Hepatocyte (in vitro differentiated cells): Measurements from ENCODE around the gene PIGR. TPM values are rescaled to one million over a fixed set of nuclear protein-coding genes. Genes with fewer than 3 reads are reported as not detected.

Source experiments
- DNase-seq: peaks from one replicate; pipeline ENCODE4 v3.0.0-alpha.2; 2016; ENCODE audit warnings: low spot score
- H2AFZ ChIP-seq: fragments of 200-600 bp; sonication (generic); 2 replicates; pipeline ENCODE4 v1.6.0; 2016; ENCODE audit warnings: antibody characterized with exemption, mild to moderate bottlenecking
- H3K27ac ChIP-seq: fragments of 200-600 bp; sonication (generic); 2 replicates; pipeline ENCODE4 v1.5.1; 2016; ENCODE audit warnings: mild to moderate bottlenecking
- H3K27me3 ChIP-seq: fragments of 200-600 bp; sonication (generic); 2 replicates; pipeline ENCODE4 v1.6.1; 2016
- H3K36me3 ChIP-seq: fragments of 200-600 bp; sonication (generic); replicated peaks from 2 replicates; pipeline ENCODE4 v1.5.1; 2016; ENCODE audit warnings: low read depth; ENCODE audit not compliant: insufficient read depth
- H3K4me1 ChIP-seq: fragments of 200-600 bp; sonication (generic); 2 replicates; pipeline ENCODE4 v1.5.1; 2016; ENCODE audit warnings: mild to moderate bottlenecking, moderate library complexity; ENCODE audit not compliant: insufficient read depth
- H3K4me2 ChIP-seq: fragments of 200-600 bp; sonication (generic); 2 replicates; pipeline ENCODE4 v1.6.0; 2016
- H3K4me3 ChIP-seq: fragments of 200-600 bp; sonication (generic); 2 replicates; pipeline ENCODE4 v1.5.1; 2016; ENCODE audit warnings: mild to moderate bottlenecking
- H3K79me2 ChIP-seq: fragments of 200-600 bp; sonication (generic); 2 replicates; pipeline ENCODE4 v1.6.0; 2017; ENCODE audit warnings: mild to moderate bottlenecking
- H3K9me2 ChIP-seq: fragments of 200-600 bp; sonication (generic); replicated peaks from 2 replicates; pipeline ENCODE4 v1.6.0; 2017; ENCODE audit warnings: mild to moderate bottlenecking; ENCODE audit not compliant: insufficient read depth
- H3K9me3 ChIP-seq: fragments of 200-600 bp; sonication (generic); 2 replicates; pipeline ENCODE4 v1.5.1; 2016; ENCODE audit warnings: low read depth, mild to moderate bottlenecking
- H4K20me1 ChIP-seq: fragments of 200-600 bp; sonication (generic); 2 replicates; pipeline ENCODE4 v1.6.0; 2016; ENCODE audit warnings: mild to moderate bottlenecking; ENCODE audit not compliant: insufficient read depth, poor library complexity, severe bottlenecking
- CTCF ChIP-seq: fragments of 200-600 bp; sonication (generic); IDR thresholded peaks from 2 replicates; pipeline ENCODE4 v1.5.1; 2016; ENCODE audit warnings: antibody characterized with exemption, mild to moderate bottlenecking; ENCODE audit not compliant: poor library complexity
- EZH2 ChIP-seq: fragments of 200-600 bp; sonication (generic); IDR thresholded peaks from 2 replicates; pipeline ENCODE4 v1.6.1; 2016; ENCODE audit warnings: antibody characterized with exemption, mild to moderate bottlenecking, borderline replicate concordance
- EZH2phosphoT487 ChIP-seq: fragments of 200-600 bp; sonication (generic); IDR thresholded peaks from one replicate; pipeline ENCODE4 v1.6.1; 2018; ENCODE audit warnings: antibody characterized with exemption, mild to moderate bottlenecking, low read depth, moderate library complexity; ENCODE audit not compliant: unreplicated experiment, severe bottlenecking
- WGBS: methylation state at CpG from one replicate; pipeline ENCODE4 v1.1.6; 2016; ENCODE audit warnings: low lambda C conversion rate; ENCODE audit errors: missing lambda C conversion rate; 5-methylcytosine and 5-hydroxymethylcytosine counted together
- polyA plus RNA-seq: library from polyadenylated mRNA; unstranded; fragments of >200 nt; fragmentation: Nextera tagmentation; extraction: Ambion mirVana; gene quantifications from 2 replicates; pipeline ENCODE4 v1.2.1, GENCODE V29; 2016
- total RNA-seq: library from RNA; depleted of rRNA; stranded (reverse); fragments of >200 nt; gene quantifications from 2 replicates; pipeline ENCODE4 v1.2.3, GENCODE V29; 2014

The PIGR gene
- total and polyA plus RNA-seq, 2 experiments from 2014 or later, result 8.1 to 22.9 TPM

GRCh38 chr1:206902702-206903101 is 43.6 kb downstream of the PIGR start:
- WGBS, result 83% methylated on average over 1 of the region's 1 CpG

GRCh38 chr1:206901944-206902343 is 44.3 kb downstream of the PIGR start:
- no peaks in the 10 kb centered on the region for H3K9me2 ChIP-seq
- H4K20me1 ChIP-seq, result no peaks in the 10 kb centered on the region
- H3K4me2 ChIP-seq, result no peak overlapping the region
- no peak for DNase-seq
- peaks cover 14% of the 10 kb centered on the region for H3K27me3 ChIP-seq
- no peak overlapping the region for H3K27ac ChIP-seq
- 83% methylated on average over 6 of the region's 6 CpGs for WGBS
- no peaks in the 10 kb centered on the region for H3K79me2 ChIP-seq
- no peaks in the 10 kb centered on the region for H3K36me3 ChIP-seq
- TF ChIP-seq EZH2 (no peak), CTCF (no peak), EZH2phosphoT487 (no peak)
- no peaks in the 10 kb centered on the region for H3K9me3 ChIP-seq
- H3K4me3 ChIP-seq, result no peak overlapping the region
- no peaks in the 10 kb centered on the region for H3K4me1 ChIP-seq
- H2AFZ ChIP-seq, result no peak overlapping the region

More at GRCh38 chr1:206902702-206903101, 43.6 kb downstream of the PIGR start:
- no peaks in the 10 kb centered on the region for H3K9me3 ChIP-seq
- H3K79me2 ChIP-seq, result no peaks in the 10 kb centered on the region
- peaks cover 14% of the 10 kb centered on the region for H3K27me3 ChIP-seq
- DNase-seq, result no peak
- no peaks in the 10 kb centered on the region for H3K36me3 ChIP-seq
- H3K4me1 ChIP-seq, result no peaks in the 10 kb centered on the region
- no peaks in the 10 kb centered on the region for H4K20me1 ChIP-seq
- H2AFZ ChIP-seq, result no peak overlapping the region
- H3K27ac ChIP-seq, result no peak overlapping the region
- no peaks in the 10 kb centered on the region for H3K9me2 ChIP-seq
- H3K4me3 ChIP-seq, result no peak overlapping the region
- TF ChIP-seq EZH2 (no peak), CTCF (no peak), EZH2phosphoT487 (no peak)
- H3K4me2 ChIP-seq, result no peak overlapping the region

GRCh38 chr1:206900149-206900548 is 46.1 kb downstream of the PIGR start:
- Histone ChIP-seq H3K4me3 (no peak overlapping the region), H3K9me3 (no peaks in the 10 kb centered on the region), H2AFZ (no peak overlapping the region), H3K4me1 (peaks cover 5% of the 10 kb centered on the region), H4K20me1 (no peaks in the 10 kb centered on the region), H3K9me2 (no peaks in the 10 kb centered on the region), H3K4me2 (no peak overlapping the region), H3K27ac (no peak overlapping the region), H3K36me3 (no peaks in the 10 kb centered on the region), H3K79me2 (no peaks in the 10 kb centered on the region), H3K27me3 (peaks cover 4% of the 10 kb centered on the region)
- DNase-seq, result no peak
- TF ChIP-seq CTCF (no peak), EZH2 (no peak), EZH2phosphoT487 (no peak)
- 65% methylated on average over 7 of the region's 7 CpGs for WGBS

- H3K9me2 ChIP-seq, result no peaks in the 10 kb centered on the region
- TF ChIP-seq EZH2phosphoT487 (no peak), EZH2 (no peak), CTCF (no peak)
- no peak overlapping the region for H3K4me2 ChIP-seq
- H3K4me1 ChIP-seq, result peaks cover 5% of the 10 kb centered on the region
- no peak overlapping the region for H3K27ac ChIP-seq
- no peaks in the 10 kb centered on the region for H3K79me2 ChIP-seq
- H3K36me3 ChIP-seq, result no peaks in the 10 kb centered on the region
- peaks cover 4% of the 10 kb centered on the region for H3K27me3 ChIP-seq
- H2AFZ ChIP-seq, result no peak overlapping the region
- DNase-seq, result no peak
- no peaks in the 10 kb centered on the region for H3K9me3 ChIP-seq
- H4K20me1 ChIP-seq, result no peaks in the 10 kb centered on the region
- 81% methylated on average over 5 of the region's 5 CpGs for WGBS
- H3K4me3 ChIP-seq, result no peak overlapping the region
These were observed 46.5 kb downstream of the PIGR start for GRCh38 chr1:206899717-206900116.
